CD4-positive, CD25-positive, alpha-beta regulatory T cell (primary cell): Measurements from ENCODE around the gene SSPN. TPM values are rescaled to one million over a fixed set of nuclear protein-coding genes. Genes with fewer than 3 reads are reported as not detected.

Source experiments
- ATAC-seq, 2 donors: fragments of 150-1000 bp; cut with Tn5 transposase; one replicate each; pipeline ENCODE4 v1.10.0; 2021; ENCODE audit warnings: low read depth in 2 of 2, moderate number of reproducible peaks in 2 of 2, moderate library complexity in 1 of 2
- DNase-seq, 3 donors: peaks; one replicate each; pipeline versions ENCODE4 v3.0.0 to v3.0.0-alpha.2; 2012 to 2022; ENCODE audit warnings: mixed read lengths in 1 of 3
- H3K27ac ChIP-seq: one replicate; pipeline ENCODE4 v1.7.0; 2013; ENCODE audit warnings: mild to moderate bottlenecking, low read length; ENCODE audit not compliant: insufficient read depth, poor library complexity, severe bottlenecking
- H3K27me3 ChIP-seq: one replicate; pipeline ENCODE4 v1.7.0; 2013; ENCODE audit warnings: low read length; ENCODE audit not compliant: control insufficient read depth, insufficient read depth
- H3K36me3 ChIP-seq: one replicate; pipeline ENCODE4 v1.7.0; 2013; ENCODE audit warnings: mild to moderate bottlenecking, low read length, moderate library complexity; ENCODE audit not compliant: control insufficient read depth, insufficient read depth
- H3K4me1 ChIP-seq: 2 replicates; pipeline ENCODE4 v1.7.0; 2013; ENCODE audit warnings: mild to moderate bottlenecking, low read length; ENCODE audit not compliant: insufficient read depth, control insufficient read depth, poor library complexity, severe bottlenecking
- H3K4me3 ChIP-seq: one replicate; pipeline ENCODE4 v1.7.0; 2013; ENCODE audit warnings: low read depth, mild to moderate bottlenecking, low read length, moderate library complexity
- H3K9me3 ChIP-seq, 2 experiments: 1 replicate in 1 of 2; 2 replicates in 1 of 2; pipeline ENCODE4 v1.7.0; 2013; ENCODE audit warnings: low read length in 2 of 2, mild to moderate bottlenecking in 1 of 2, moderate library complexity in 1 of 2; ENCODE audit not compliant: control insufficient read depth in 2 of 2
- H3K27ac Mint-ChIP-seq, 3 donors: one replicate each; pipeline ENCODE4 v1.8.0; 2020 to 2022; ENCODE audit warnings: mild to moderate bottlenecking in 3 of 3, mixed read lengths in 3 of 3, moderate library complexity in 2 of 3
- H3K27me3 Mint-ChIP-seq: one replicate; pipeline ENCODE4 v1.8.0; 2022; ENCODE audit warnings: mild to moderate bottlenecking, mixed read lengths
- H3K36me3 Mint-ChIP-seq: one replicate; pipeline ENCODE4 v1.8.0; 2020; ENCODE audit warnings: mixed read lengths
- H3K4me1 Mint-ChIP-seq, 4 donors: one replicate each; pipeline ENCODE4 v1.8.0; 2020 to 2022; ENCODE audit warnings: mixed read lengths in 4 of 4, mild to moderate bottlenecking in 1 of 4
- H3K4me3 Mint-ChIP-seq, 4 donors: one replicate each; pipeline ENCODE4 v1.8.0; 2020 to 2022; ENCODE audit warnings: mild to moderate bottlenecking in 4 of 4, mixed read lengths in 4 of 4, moderate library complexity in 3 of 4
- H3K9me3 Mint-ChIP-seq, 7 donors: one replicate each; pipeline ENCODE4 v1.8.0; 2020 to 2022; ENCODE audit warnings: mixed read lengths in 7 of 7, mild to moderate bottlenecking in 3 of 7, moderate library complexity in 2 of 7
- polyA plus RNA-seq, 4 donors: library from polyadenylated mRNA; unstranded; fragments of 300-500 nt; fragmentation: Illumina TruSeq; gene quantifications; one replicate each; pipeline ENCODE4 v1.2.3, GENCODE V29; 2021
- total RNA-seq: library from RNA; stranded (reverse); gene quantifications from one replicate; pipeline ENCODE4 v1.2.3, GENCODE V29; 2022

The SSPN gene, protein sequence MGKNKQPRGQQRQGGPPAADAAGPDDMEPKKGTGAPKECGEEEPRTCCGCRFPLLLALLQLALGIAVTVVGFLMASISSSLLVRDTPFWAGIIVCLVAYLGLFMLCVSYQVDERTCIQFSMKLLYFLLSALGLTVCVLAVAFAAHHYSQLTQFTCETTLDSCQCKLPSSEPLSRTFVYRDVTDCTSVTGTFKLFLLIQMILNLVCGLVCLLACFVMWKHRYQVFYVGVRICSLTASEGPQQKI
- total RNA-seq (not detected), polyA plus RNA-seq (not detected)

- ATAC-seq (no peak), DNase-seq (peak in 1 of 3 donors; percentile 13)
- H3K27ac Mint-ChIP-seq: no peak within 1 kb of the TSS
- no peaks in the 10 kb centered on the region for H3K36me3 Mint-ChIP-seq
- peaks cover 26% of the 10 kb centered on the region for H3K27me3 ChIP-seq
- H3K27me3 Mint-ChIP-seq: peaks cover 53% of the 10 kb centered on the region
- H3K9me3 Mint-ChIP-seq: no peaks in the 10 kb centered on the region
- H3K9me3 ChIP-seq: no peaks in the 10 kb centered on the region
- no peaks in the 10 kb centered on the region for H3K36me3 ChIP-seq
- no peaks in the 10 kb centered on the region for H3K4me1 ChIP-seq
- no peak within 1 kb of the TSS for H3K27ac ChIP-seq
- H3K4me1 Mint-ChIP-seq: peaks cover 0 to 8% (median 0%) of the 10 kb centered on the region in 4 donors
- H3K4me3 Mint-ChIP-seq: peak within 1 kb of the TSS in 2 of 4 donors; percentile 48 to 49
- no peak within 1 kb of the TSS for H3K4me3 ChIP-seq
These were observed at the start of gene SSPN for GRCh38 chr12:26195250-26195640. SSPN (plus strand) TSS chr12:26195573; CDS start chr12:26195673, 100 bp downstream.

GRCh38 chr12:26148291-26148690, 47.1 kb upstream of the SSPN start:
- peaks cover 0 to 3% (median 0%) of the 10 kb centered on the region in 7 donors for H3K9me3 Mint-ChIP-seq
- H3K4me1 Mint-ChIP-seq: no peaks in the 10 kb centered on the region
- H3K27ac Mint-ChIP-seq: no peak overlapping the region
- Histone ChIP-seq H3K4me3 (no peak overlapping the region), H3K27ac (no peak overlapping the region), H3K36me3 (no peaks in the 10 kb centered on the region), H3K4me1 (no peaks in the 10 kb centered on the region), H3K27me3 (peaks cover 12% of the 10 kb centered on the region), H3K9me3 (no peaks in the 10 kb centered on the region)
- H3K36me3 Mint-ChIP-seq: no peaks in the 10 kb centered on the region
- no peak for ATAC-seq
- peaks cover 21% of the 10 kb centered on the region for H3K27me3 Mint-ChIP-seq
- no peak overlapping the region for H3K4me3 Mint-ChIP-seq
- no peak for DNase-seq

GRCh38 chr12:26149968-26150500, 45.3 kb upstream of the SSPN start:
- peaks cover 14% of the 10 kb centered on the region for H3K27me3 ChIP-seq

DNA sequence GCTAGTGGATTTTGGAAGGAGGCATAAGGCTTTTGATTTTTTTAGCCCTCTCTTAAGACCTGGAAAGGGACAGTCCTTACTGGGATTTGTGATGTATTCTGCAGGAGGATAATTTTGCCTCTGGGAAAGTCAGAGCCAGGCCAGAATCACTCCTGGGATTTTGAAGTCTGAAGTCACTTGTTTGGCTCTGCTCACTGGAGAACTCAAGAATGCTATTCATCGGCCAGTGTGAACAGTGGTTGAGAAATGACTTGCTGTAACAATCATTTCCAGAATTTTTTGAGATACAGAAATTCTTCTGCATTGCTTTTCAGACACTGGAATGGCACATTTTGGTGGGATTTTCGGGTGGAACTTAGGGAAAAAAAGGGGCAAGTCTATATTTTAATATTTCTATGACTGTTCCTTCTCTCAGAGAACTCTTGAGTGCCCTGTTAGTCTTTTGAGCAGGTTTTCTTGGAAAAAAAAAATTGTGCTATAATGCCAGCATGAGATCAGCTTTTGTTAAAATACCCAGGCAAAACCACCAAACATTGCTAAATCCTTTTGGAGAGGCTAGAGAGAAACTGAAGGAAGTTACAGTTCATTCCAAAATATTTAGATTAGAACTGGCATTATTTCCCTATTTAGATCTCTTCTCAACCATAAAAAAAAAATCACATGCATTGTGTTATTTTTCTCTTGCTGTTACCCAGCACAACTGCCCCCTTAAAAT, 44.5 kb upstream of the SSPN start:
- H3K27ac ChIP-seq: no peak overlapping the region
- no peak overlapping the region for H3K4me3 ChIP-seq
- peaks cover 8% of the 10 kb centered on the region for H3K27me3 ChIP-seq
- H3K36me3 ChIP-seq: no peaks in the 10 kb centered on the region
- H3K4me1 ChIP-seq: no peaks in the 10 kb centered on the region
- Mint-ChIP-seq H3K4me3 (no peak overlapping the region), H3K36me3 (no peaks in the 10 kb centered on the region), H3K27me3 (peaks cover 18% of the 10 kb centered on the region), H3K9me3 (peaks cover 0 to 3% (median 0%) of the 10 kb centered on the region in 7 donors), H3K4me1 (no peaks in the 10 kb centered on the region), H3K27ac (no peak overlapping the region)
- no peak for ATAC-seq
- no peaks in the 10 kb centered on the region for H3K9me3 ChIP-seq
- DNase-seq: no peak

More at GRCh38 chr12:26149968-26150500, 45.3 kb upstream of the SSPN start:
- H3K27ac ChIP-seq: no peak overlapping the region
- no peak overlapping the region for H3K4me3 ChIP-seq
- Mint-ChIP-seq H3K27ac (no peak overlapping the region), H3K27me3 (peaks cover 14% of the 10 kb centered on the region), H3K36me3 (no peaks in the 10 kb centered on the region), H3K9me3 (peaks cover 0 to 3% (median 0%) of the 10 kb centered on the region in 7 donors), H3K4me3 (no peak overlapping the region), H3K4me1 (no peaks in the 10 kb centered on the region)
- no peaks in the 10 kb centered on the region for H3K4me1 ChIP-seq
- ATAC-seq (no peak), DNase-seq (no peak)
- no peaks in the 10 kb centered on the region for H3K36me3 ChIP-seq
- H3K9me3 ChIP-seq: no peaks in the 10 kb centered on the region

DNA sequence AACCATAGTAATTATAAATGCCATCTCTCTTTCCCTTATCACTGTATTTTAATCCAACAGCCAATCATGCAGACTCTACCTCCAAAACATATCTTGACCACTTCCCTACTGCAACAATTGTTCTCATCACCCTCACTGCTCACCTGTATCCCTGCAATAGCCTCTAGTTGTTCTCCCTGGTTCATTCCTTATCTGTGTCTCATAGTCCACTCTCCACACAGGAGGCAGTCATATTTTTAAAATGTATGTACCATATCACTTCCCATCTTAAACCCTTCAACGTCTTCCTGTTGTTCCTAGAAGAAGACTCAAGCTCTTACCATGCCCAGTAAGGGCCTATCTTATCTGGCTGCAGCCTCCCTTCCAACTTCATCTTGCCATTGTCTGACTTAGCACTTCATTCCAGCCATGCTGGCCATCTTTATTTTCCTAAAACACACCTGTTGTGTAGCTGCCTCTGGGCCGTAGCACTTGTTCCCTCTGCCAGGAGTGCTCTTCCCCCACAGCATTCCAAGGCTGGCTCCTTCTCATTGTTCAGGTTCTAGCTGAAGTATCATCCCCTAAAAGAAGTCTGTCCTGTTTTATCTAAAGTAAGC, 42.8 kb upstream of the SSPN start:
- DNase-seq: no peak
- Histone ChIP-seq H3K4me1 (no peaks in the 10 kb centered on the region), H3K27me3 (peaks cover 8% of the 10 kb centered on the region), H3K9me3 (no peaks in the 10 kb centered on the region), H3K4me3 (no peak overlapping the region), H3K27ac (no peak overlapping the region), H3K36me3 (no peaks in the 10 kb centered on the region)
- H3K4me1 Mint-ChIP-seq: no peaks in the 10 kb centered on the region
- H3K4me3 Mint-ChIP-seq: no peak overlapping the region
- no peak for ATAC-seq
- peaks cover 0 to 3% (median 0%) of the 10 kb centered on the region in 7 donors for H3K9me3 Mint-ChIP-seq
- H3K27me3 Mint-ChIP-seq: peaks cover 15% of the 10 kb centered on the region
- no peaks in the 10 kb centered on the region for H3K36me3 Mint-ChIP-seq
- no peak overlapping the region for H3K27ac Mint-ChIP-seq

GRCh38 chr12:26153421-26154154, 41.8 kb upstream of the SSPN start:
- H3K9me3 Mint-ChIP-seq: peaks cover 0 to 3% (median 0%) of the 10 kb centered on the region in 7 donors
- no peaks in the 10 kb centered on the region for H3K4me1 Mint-ChIP-seq
- no peak overlapping the region for H3K4me3 Mint-ChIP-seq
- H3K36me3 Mint-ChIP-seq: no peaks in the 10 kb centered on the region
- no peaks in the 10 kb centered on the region for H3K36me3 ChIP-seq
- no peak overlapping the region for H3K4me3 ChIP-seq
- no peaks in the 10 kb centered on the region for H3K9me3 ChIP-seq
- H3K4me1 ChIP-seq: no peaks in the 10 kb centered on the region
- ATAC-seq (no peak), DNase-seq (no peak)
- H3K27ac Mint-ChIP-seq: no peak overlapping the region
- peaks cover 20% of the 10 kb centered on the region for H3K27me3 Mint-ChIP-seq
- H3K27me3 ChIP-seq: peaks cover 8% of the 10 kb centered on the region
- no peak overlapping the region for H3K27ac ChIP-seq

DNA sequence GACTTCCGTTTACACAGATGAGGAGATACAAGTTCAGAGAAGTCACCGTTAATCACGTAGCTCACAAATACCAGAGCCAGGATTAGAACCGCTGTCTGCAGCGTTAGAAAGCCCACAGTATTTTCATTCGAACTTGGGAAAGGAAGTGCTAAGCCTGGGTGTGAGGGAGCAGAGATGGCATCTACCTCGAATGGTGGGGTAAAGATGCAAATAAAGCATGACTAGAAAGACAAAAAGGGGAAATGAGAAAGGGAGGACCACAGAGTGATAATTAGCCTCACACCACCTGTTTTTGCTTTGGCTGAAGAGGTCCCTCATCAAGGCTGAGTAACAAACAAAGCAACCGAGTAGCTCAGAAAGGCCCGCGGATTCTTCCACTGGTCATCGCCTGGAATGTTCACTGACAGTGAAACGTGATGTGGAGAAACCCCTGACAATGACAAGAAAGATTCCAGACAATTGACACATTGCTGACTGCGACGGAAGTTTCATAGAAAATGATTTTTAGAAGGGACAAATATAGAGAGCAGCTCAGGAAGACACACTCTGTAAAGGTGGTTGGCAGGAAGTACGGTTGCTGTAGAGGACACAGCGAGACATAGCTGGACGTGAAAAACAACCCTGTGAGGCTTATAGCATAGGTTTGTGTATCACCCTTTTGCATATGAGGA, 39.0 kb upstream of the SSPN start:
- no peaks in the 10 kb centered on the region for H3K36me3 ChIP-seq
- Mint-ChIP-seq H3K27me3 (peaks cover 25% of the 10 kb centered on the region), H3K9me3 (peaks cover 0 to 8% (median 0%) of the 10 kb centered on the region in 7 donors), H3K4me3 (no peak overlapping the region), H3K27ac (no peak overlapping the region), H3K4me1 (no peaks in the 10 kb centered on the region), H3K36me3 (no peaks in the 10 kb centered on the region)
- no peaks in the 10 kb centered on the region for H3K9me3 ChIP-seq
- H3K4me3 ChIP-seq: no peak overlapping the region
- ATAC-seq: peak; percentile 15 to 41
- H3K27ac ChIP-seq: no peak overlapping the region
- peaks cover 4% of the 10 kb centered on the region for H3K27me3 ChIP-seq
- DNase-seq: no peak
- H3K4me1 ChIP-seq: no peaks in the 10 kb centered on the region
